ENCODE measurements around the gene CDK11B.

The CDK11B gene

GRCh38 chr1:1614204-1614953 is 44.4 kb downstream of the CDK11B start:
- peak in 2 of 4 experiments; percentile 39 to 43 for DNase-seq

- no peak for DNase-seq
These were observed 45.2 kb downstream of the CDK11B start for GRCh38 chr1:1613509-1614082.

- no peak for DNase-seq
These were observed 46.8 kb downstream of the CDK11B start for GRCh38 chr1:1612104-1612400.

GRCh38 chr1:1610796-1611195 is 48.0 kb downstream of the CDK11B start:
- DNase-seq: no peak

- DNase-seq: no peak
These were observed 48.9 kb downstream of the CDK11B start for GRCh38 chr1:1609822-1610485.

- DNase-seq: no peak
These were observed 52.6 kb downstream of the CDK11B start for GRCh38 chr1:1606232-1606631.

GRCh38 chr1:1605724-1606123 is 53.1 kb downstream of the CDK11B start:
- DNase-seq: no peak

GRCh38 chr1:1605034-1605591 is 53.7 kb downstream of the CDK11B start:
- no peak for DNase-seq

GRCh38 chr1:1604374-1605033 is 54.3 kb downstream of the CDK11B start:
- DNase-seq: no peak

- DNase-seq: no peak
These were observed 55.0 kb downstream of the CDK11B start for GRCh38 chr1:1603671-1604373.

GRCh38 chr1:1602968-1603506 is 55.8 kb downstream of the CDK11B start:
- no peak for DNase-seq

- DNase-seq: no peak
These were observed 56.4 kb downstream of the CDK11B start for GRCh38 chr1:1602304-1602967.

GRCh38 chr1:1601564-1602303 is 57.1 kb downstream of the CDK11B start:
- DNase-seq: no peak

- no peak for DNase-seq
These were observed 57.8 kb downstream of the CDK11B start for GRCh38 chr1:1600861-1601563.

GRCh38 chr1:1599935-1600860 is 58.6 kb downstream of the CDK11B start, which contains the start of gene FNDC10:
Gene FNDC10 (minus strand): TSS chr1:1600135. CDS start chr1:1600015, 120 bp downstream.
- no peak for DNase-seq

GRCh38 chr1:1599030-1599934 is 59.5 kb downstream of the CDK11B start:
- peak in 1 of 4 experiments; percentile 31 for DNase-seq

GRCh38 chr1:1598720-1599029 is 60.1 kb downstream of the CDK11B start:
- no peak for DNase-seq

- DNase-seq: no peak
These were observed 60.6 kb downstream of the CDK11B start for GRCh38 chr1:1598051-1598719.

Data from activated naive CD4-positive, alpha-beta T cell (primary cell).